NCI-H524 (cell line): ENCODE data around the gene CD59.
"Not testable (repeated sequence)": the region's sequence is repeated elsewhere in the genome, so short reads cannot be mapped to it uniquely, and the experiment has no call there.

ENCODE experiments used
- DNase-seq, 2 experiments: peaks; one replicate each; lab custom pipeline; 2025; lab: John Stamatoyannopoulos, UW

CD59 gene

DNA sequence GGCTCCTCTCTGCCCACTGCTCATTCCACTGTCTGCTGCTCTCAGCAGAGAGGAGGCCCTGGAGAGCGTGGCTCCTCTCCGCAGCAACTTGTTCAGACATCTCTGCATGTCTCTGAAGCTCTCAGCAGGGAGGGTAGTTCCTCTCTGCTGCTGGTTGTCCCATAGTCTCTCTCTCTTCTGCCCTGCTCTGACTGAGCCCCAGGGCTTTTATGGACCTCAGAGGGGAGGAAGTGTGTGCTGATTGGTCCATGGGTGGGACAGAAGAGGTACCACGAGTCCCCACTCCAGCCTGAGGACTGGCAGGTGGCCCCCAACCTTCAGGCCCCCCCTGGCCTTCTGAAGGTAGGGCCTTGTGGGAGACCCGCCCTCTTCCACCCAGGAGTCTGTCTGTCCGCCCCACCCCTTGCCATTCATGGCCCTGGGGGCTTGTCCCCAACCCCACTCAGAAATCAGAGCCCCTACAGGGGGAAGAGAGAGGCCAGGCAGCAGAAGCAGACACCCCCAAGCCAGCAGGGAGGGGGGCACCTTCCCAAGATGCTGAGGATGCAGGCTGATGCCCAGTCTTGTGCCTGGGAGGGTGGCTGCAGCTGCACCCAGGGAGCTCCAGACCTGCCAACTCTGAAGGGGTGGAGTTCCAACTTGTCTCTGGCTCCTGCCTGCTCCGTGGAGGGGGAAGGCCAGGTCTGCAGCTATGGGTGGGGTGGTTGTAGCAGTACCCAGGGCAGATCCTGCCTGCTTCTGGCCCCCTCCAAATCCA lies 70.7 kb downstream of the CD59 start:
- DNase-seq, result no peak

DNA sequence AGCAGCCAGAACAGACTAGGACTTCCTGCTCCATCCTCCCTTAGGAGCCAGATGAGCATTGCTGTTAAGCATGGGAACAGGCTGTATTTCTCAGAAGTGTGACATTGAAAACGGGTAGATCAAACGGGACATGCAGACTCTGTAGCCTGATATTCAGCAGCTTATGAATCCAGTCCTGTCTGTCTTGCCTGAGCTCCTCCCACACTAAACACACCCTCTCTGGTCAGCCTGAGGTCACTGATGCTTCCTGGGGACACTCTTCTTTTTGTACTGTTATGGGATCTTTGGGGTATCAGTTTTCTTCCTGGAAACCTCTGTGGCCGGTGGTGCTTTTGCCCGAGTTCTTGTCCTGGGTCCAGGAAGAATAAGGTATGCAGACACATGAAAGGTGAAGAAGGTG lies 71.4 kb downstream of the CD59 start:
- no peak for DNase-seq

DNA sequence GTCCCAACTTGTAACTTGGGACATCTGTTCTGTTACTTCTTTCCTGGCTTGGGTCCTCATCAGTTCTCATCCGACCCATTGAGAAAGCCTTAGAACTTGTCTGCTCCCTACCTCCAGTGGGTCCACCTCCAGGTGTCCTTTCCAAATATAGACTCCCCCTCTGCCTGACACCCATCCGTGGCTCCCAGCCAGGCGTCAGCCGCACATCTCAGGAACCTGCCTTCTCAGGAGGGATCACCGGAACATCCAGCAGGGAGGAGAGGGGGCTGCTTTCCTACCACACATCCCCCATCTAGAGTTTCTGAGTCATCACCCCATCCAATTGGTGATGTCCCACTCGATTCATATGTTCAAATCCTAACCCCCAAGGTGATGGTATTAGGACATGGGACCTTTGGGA lies 72.1 kb downstream of the CD59 start:
- no peak for DNase-seq

GRCh38 chr11:33663121-33663520 lies 73.1 kb downstream of the CD59 start:
- DNase-seq, result no peak

DNA sequence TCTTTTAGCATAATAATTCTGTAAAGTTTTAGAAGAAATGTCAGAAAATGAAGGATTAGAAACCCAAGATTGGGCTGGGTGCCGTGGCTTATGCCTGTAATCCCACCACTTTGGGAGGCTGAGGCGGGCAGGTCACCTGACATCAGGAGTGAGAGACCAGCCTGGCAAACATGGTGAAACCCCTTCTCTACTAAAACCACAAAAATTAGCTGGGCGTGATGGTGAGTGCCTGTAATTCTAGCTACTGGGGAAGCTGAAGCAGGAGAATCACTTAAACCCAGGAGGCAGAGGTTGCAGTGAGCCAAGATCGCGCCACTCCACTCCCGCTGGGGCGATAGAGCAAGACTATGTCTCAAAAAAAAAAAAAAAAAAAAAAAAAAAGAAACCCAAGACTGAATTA lies 74.7 kb downstream of the CD59 start:
- not testable (repeated sequence) for DNase-seq

GRCh38 chr11:33660962-33661361 lies 75.3 kb downstream of the CD59 start:
- DNase-seq, result no peak

GRCh38 chr11:33659370-33660139 lies 76.7 kb downstream of the CD59 start:
- DNase-seq, result no peak

GRCh38 chr11:33658195-33658900 lies 77.9 kb downstream of the CD59 start:
- no peak for DNase-seq

- DNase-seq, result no peak
These were observed 78.5 kb downstream of the CD59 start for GRCh38 chr11:33657757-33658156.

- DNase-seq, result no peak
These were observed 79.5 kb downstream of the CD59 start for GRCh38 chr11:33656768-33657167.

DNA sequence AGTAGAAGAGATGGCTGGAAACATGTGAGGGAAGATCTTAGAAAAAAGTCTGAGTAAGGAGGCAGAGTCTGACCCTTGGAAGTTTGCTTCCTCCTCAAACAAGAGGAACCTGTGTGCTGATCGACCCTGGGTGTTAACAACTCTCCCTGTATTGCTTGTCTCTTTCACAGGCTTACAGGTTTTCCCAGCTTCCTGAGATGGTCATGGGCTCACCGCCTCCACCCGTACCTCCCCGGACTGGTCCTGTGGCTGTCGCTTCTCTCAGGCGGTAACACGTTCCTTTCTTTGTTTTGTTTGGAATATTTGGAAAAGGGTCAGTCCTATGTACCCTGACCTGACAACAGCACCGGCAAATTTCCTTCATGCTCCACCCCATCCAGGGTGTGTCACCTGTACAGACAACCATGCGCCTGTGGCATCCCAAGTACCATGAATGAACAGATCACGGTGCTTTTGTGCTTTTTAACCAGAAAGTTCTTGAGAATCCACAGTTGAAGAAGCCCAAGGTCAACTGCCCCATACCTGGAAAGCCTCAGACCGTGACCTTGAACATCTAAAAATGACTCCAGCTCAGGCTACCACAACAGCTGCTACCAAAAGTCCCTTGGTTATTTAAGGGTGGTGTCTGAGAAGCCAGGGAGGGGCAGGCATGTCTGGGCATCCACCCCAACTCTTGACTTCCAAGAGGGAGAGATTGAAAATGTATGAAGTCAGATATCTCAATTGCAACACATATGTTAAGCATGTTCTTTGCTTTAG lies 80.2 kb downstream of the CD59 start:
- no peak for DNase-seq

DNA sequence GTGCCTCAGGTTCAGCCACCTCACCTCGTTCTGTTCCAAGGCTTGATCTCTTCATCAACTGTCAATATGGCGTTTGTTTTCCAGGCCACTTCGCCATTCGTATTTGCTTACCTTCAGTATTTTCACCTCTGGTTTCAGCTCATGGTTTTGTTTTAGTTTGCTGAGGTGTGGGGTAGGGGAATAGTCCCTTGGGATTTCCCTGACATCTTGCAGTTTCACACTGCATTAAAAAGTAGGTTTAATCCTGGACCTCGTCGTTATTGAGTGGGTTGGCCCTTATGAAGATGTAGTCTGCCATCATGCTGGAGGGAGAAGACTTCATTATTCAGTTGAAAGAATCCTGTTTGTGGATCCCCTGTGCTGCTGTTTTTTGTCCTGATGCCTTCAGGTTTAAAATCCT lies 81.6 kb downstream of the CD59 start:
- no peak for DNase-seq
